ENCODE measurements around the gene PALD1.

The PALD1 gene

GRCh38 chr10:70477661-70478162 is 855 bp upstream of the PALD1 start:
- DNase-seq (ENCODE audit: low read depth), result peak; percentile 73
- peak overlapping the region; percentile 80 for H3K4me3 ChIP-seq (ENCODE audit: low read depth, low read length)

GRCh38 chr10:70479165-70479581 is 606 bp downstream of the PALD1 start:
- H3K4me3 ChIP-seq (ENCODE audit: low read depth, low read length), result peak overlapping the region; percentile 80
- no peak for DNase-seq (ENCODE audit: low read depth)

More at GRCh38 chr10:70477661-70478162, 855 bp upstream of the PALD1 start:
- TF ChIP-seq, protein P1, sequence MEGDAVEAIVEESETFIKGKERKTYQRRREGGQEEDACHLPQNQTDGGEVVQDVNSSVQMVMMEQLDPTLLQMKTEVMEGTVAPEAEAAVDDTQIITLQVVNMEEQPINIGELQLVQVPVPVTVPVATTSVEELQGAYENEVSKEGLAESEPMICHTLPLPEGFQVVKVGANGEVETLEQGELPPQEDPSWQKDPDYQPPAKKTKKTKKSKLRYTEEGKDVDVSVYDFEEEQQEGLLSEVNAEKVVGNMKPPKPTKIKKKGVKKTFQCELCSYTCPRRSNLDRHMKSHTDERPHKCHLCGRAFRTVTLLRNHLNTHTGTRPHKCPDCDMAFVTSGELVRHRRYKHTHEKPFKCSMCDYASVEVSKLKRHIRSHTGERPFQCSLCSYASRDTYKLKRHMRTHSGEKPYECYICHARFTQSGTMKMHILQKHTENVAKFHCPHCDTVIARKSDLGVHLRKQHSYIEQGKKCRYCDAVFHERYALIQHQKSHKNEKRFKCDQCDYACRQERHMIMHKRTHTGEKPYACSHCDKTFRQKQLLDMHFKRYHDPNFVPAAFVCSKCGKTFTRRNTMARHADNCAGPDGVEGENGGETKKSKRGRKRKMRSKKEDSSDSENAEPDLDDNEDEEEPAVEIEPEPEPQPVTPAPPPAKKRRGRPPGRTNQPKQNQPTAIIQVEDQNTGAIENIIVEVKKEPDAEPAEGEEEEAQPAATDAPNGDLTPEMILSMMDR (IDR thresholded peaks at IDR 0.05; ENCODE audit: insufficient read depth, low read depth, low read length, missing control alignments), result no peak

GRCh38 chr10:70479626-70480238 is 1.2 kb downstream of the PALD1 start:
- TF ChIP-seq, protein P1 (IDR thresholded peaks at IDR 0.05; ENCODE audit: insufficient read depth, low read depth, low read length, missing control alignments), result no peak
- no peak for DNase-seq (ENCODE audit: low read depth)
- peak overlapping the region; percentile 80 for H3K4me3 ChIP-seq (ENCODE audit: low read depth, low read length)

More at GRCh38 chr10:70479165-70479581, 606 bp downstream of the PALD1 start:
- TF ChIP-seq, protein P1 (IDR thresholded peaks at IDR 0.05; ENCODE audit: insufficient read depth, low read depth, low read length, missing control alignments), result peak; percentile 13

DNA sequence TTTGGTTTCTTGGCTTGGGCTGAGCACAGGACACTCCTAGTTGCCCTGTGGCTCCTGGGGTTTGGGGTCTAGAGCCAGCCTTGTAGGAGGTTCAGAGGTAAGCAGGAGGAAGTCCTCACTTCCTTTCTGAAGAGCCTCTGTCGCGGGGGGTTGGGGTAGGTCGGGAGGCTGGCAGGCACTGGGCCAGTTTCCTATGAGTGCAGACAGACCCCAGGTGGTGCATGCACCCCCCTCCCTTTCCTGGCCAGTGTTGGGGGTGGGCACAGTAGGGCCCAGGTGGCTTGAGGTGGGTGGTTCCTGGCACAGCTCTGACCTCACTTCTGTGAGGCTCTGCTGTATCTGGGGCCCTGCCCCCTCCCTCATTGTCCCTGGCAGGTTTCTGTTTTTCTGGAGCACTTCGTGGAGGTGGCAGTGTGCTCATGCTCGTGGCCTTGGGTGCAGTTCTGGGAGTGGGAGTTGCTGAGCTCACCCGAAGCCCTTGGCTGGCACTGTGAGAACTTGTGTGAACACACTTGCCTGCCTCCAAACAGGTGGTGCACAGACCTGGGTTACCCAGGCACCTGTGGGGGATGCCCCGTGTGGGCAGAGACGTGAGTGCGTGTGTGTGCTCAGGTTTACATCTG is 1.8 kb downstream of the PALD1 start:
- DNase-seq (ENCODE audit: low read depth), result peak; percentile 52
- H3K4me3 ChIP-seq (ENCODE audit: low read depth, low read length), result peak overlapping the region; percentile 80
- TF ChIP-seq, protein P1 (IDR thresholded peaks at IDR 0.05; ENCODE audit: insufficient read depth, low read depth, low read length, missing control alignments), result no peak

DNA sequence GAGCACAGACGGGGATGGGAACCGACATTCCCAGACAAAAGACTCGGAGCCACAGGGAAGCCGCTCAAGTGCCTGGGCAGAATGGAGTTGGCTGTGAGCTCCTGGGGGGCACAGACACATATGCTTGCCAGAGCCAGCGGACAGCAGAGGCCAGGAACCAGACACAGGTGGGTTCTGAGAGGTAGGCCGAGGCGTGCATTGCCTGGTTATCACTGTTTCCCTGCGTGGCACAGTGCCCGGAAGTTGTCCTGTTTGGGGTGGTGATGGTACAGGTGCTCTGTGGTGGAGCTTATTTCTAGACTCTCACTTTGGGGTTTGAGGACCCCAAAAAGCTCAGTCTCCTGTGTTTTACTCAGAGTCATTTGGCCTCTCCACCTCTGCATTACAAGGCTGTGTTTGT is 2.5 kb downstream of the PALD1 start:
- no peak overlapping the region for H3K4me3 ChIP-seq (ENCODE audit: low read depth, low read length)
- TF ChIP-seq, protein P1 (IDR thresholded peaks at IDR 0.05; ENCODE audit: insufficient read depth, low read depth, low read length, missing control alignments), result no peak
- DNase-seq (ENCODE audit: low read depth), result no peak

DNA sequence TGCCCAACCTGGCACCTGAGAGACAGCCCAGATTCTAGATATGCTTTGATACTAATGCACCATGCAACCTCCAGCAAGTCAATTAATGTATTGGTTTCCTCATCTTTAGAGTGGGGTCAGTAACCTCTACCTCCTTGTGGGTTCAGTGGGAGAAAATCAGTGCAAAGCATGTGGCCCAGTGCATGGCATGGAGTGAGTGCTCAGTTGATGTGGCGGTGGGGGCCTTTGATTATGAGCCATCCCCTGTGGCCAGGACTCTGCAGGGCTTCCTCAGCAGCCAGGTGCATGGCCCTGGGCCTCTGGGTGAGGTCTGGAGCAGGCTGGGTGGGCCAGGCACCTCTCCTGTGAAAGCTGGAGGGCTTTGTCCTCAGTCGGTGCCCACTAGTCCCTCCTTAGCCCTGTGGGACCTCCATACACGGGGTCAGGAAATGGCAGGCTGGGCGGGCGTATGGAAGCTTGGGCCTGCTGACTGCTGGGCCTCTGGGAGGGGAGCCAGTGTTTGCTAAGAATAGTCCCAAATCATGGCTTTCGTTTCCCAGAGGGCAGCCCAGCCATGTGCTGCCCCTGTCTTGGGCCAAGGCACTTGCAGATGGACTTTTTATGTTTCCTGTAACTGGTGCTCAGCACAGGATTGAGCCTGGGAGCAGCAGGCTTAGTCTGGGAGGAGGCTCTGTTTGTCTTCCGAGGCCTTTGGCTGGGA is 3.4 kb downstream of the PALD1 start:
- TF ChIP-seq, protein P1 (IDR thresholded peaks at IDR 0.05; ENCODE audit: insufficient read depth, low read depth, low read length, missing control alignments), result no peak
- no peak overlapping the region for H3K4me3 ChIP-seq (ENCODE audit: low read depth, low read length)
- no peak for DNase-seq (ENCODE audit: low read depth)

Measured in GM12865 (cell line).